Activated T-cell treated with anti-CD3 and anti-CD28 coated beads, Interleukin-2, amount 50 U/mL, for 48 hours (primary cell): ENCODE measurements around the gene QRSL1.
"Not testable (repeated sequence)": the region's sequence is repeated elsewhere in the genome, so short reads cannot be mapped to it uniquely, and the experiment has no call there.

Experiments
- DNase-seq, 2 experiments: peaks; one replicate each; pipeline ENCODE4 v3.0.0-alpha.2; 2020

QRSL1 gene

DNA sequence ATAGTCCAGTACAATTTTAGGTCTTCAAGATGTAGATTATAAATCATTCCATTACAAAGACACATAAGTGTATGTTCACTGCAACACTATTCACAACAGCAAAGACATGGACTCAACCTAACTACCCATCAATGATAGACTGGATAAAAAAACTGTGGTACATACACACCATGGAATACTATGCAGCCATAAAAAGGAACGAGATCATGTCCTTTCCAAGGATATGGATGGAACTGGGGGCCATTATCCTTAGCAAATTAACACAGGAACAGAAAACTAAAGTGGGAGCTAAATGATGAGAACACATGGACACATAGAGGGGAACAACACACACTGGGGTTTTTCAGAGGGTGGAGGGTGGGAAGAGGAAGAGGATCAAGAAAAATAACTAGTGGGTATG is 6.3 kb upstream of the QRSL1 start:
- no peak for DNase-seq

GRCh38 chr6:106626485-106626884 is 2.9 kb upstream of the QRSL1 start:
- DNase-seq: no peak

- DNase-seq: not testable (repeated sequence)
Measured at GRCh38 chr6:106627760-106628159, 1.6 kb upstream of the QRSL1 start.

- no peak for DNase-seq
Measured at GRCh38 chr6:106628658-106629102, 698 bp upstream of the QRSL1 start.

- DNase-seq: no peak
Measured at GRCh38 chr6:106629859-106630163, 433 bp downstream of the QRSL1 start.

- DNase-seq: no peak
Measured at GRCh38 chr6:106630366-106630765, 988 bp downstream of the QRSL1 start.

GRCh38 chr6:106631346-106631745 is 2.0 kb downstream of the QRSL1 start:
- no peak for DNase-seq

- no peak for DNase-seq
Measured at GRCh38 chr6:106634565-106634964, 5.2 kb downstream of the QRSL1 start.

DNA sequence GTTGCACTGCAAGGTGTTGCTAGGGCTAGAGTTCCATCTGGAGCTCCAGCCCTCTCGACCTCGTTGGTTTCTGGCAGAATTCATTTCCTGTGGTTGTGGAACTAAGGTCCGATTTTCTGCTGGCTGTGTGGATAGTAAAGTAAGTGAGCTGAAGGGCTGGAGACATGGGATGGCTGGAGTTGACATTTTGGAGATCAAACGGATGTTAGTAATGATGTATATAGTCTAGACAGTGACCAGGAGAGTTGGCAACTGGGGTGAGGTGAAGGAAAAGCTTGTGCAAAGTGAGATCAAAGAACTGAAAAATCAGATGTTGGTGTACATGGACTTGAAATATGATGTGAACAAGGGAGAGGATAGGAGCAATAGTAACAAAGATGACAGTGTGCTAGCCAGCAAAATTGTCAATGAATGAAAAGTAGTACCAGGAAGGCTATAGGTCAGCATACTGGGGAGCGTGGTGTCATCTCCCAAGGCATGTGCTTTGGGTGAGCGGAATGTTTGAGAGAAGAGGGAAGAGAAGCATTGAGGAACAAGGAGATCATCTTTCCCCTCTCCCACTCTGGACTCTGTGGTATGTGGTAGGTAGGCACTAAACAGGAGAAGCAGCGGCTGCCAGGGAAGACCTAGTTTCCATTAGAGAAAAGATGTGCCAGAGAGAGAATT is 7.8 kb downstream of the QRSL1 start:
- DNase-seq: no peak

DNA sequence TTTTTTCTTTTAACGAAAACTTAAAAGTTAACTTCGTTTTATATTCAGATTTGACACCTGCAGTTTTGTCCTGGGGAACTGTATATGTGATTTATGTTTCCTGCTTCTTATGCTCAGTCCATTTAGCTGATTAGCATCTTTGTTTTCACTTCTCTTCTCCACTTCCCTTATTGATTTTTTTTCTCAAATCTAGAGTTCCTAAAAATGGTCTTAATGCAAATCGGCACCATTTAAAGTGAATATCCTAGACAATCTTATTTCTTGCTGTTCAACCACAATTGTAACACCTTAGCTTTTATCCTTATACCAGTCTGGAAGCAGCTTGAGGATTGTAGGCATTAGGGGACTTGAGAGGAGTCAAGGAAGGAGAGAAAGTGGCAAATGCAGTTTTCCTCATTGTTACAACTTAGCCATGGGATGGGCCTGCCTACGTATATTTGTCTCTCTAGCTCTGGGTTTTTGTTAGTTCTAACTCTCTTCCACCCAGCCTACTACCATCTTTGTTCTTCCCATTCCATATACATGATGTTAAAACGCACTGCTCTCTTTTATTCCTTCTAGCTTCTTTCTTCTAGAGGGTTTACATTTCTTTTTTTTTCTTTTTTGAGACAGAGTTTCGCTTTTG is 8.5 kb downstream of the QRSL1 start:
- no peak for DNase-seq

DNA sequence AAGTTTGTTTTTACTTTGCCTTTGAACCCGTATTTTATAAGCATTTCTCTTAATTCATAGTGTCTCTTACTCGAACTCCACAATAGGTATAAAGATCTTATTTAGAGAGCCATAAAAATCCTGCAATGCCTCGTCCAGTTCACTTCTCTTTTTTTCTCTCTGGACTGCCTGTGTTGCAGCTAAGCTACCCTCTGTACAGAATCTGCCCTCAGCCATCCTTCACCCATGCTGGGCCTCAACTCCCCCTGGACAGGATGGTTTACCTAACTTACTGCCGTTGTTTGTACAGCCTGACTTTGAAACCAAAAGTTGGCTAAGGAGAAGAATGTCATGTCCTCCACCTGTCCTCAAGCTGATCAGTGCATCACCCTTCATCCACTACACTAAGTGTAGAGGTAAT is 10.4 kb downstream of the QRSL1 start:
- no peak for DNase-seq

DNA sequence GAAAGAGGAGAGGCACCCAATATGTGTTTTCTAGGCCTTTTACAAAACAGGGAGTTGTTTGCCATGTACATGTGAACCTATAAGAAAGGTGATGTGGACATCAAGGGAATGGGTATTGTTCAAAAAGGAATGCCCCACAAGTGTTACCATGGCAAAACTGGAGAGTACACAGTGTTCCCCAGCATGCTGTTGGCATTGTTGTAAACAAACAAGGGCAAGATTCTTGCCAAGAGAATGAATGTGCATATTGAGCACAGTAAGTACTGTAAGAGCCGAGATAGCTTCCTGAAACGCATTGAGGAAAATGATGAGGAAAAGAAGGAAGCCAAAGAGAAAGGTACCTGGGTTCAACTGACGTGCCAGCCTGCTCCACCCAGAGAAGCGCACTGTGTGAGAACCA is 13.1 kb downstream of the QRSL1 start:
- no peak for DNase-seq

DNA sequence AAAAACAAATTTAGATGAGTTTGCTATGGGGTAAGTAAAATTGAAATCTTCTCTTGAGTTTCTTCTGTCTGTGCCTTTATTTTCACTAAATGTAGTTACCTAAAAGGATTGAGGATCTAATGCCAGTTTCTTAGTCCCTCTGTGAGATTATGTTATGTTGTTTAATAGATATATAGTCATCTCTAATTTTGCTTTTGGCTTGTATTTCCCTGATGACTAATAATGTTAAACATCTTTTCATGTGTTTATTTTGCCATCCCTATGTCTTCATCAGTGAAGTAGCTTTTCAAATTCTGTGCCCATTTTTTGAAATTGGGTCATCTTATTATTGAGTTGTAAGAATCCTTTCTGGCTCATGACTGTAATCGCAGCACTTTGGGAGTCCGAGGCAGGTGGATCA is 13.7 kb downstream of the QRSL1 start:
- DNase-seq: no peak

DNA sequence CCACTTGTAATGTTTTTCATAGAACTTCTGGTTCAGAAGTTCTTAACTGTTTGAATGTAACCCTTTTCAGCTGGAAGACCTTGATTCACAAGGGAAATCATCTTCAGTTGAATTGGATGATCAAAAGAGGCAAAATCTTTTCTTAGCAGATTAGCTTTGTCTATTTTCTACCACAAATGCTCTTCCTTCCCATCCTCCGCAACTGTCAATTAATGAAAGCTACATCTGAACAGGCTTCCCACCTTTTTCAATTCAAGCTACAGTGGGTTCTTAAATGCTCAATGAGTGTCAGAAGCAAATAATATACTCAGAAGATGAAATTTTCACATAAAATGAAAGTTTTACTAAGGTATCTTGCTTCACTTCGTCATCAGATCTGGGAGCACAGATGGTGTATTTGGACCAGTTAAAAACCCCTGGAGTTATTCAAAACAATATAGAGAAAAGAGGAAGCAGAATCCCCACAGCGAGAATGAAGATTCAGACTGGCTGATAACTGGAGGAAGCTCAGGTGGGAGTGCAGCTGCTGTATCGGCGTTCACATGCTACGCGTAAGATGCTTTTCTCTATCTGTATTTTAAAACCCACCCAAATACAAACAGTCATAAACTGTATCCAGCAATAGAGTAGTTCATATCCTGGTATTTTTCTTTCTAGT is 19.4 kb downstream of the QRSL1 start:
- DNase-seq: no peak

DNA sequence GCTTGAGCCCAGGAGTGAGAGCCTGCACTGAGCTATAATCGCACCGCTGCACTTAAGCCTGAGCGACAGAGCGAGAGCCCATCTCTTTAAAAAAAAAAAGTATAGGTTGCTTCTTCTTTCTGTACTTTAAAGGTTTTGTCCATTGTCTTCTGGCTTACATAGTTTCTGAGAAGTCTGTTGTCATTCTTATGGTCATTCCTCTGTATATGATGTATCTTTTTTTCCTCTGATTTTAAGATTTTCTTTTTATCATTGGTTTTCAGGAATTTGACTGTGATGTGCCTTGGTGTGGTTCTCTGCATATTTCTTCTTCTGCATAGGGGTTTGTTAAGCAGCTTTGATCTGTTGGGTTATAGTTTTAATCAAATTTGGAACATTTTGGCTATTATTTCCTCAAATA is 29.1 kb downstream of the QRSL1 start:
- DNase-seq: no peak

- no peak for DNase-seq
Measured at GRCh38 chr6:106659859-106660258, 30.5 kb downstream of the QRSL1 start.

DNA sequence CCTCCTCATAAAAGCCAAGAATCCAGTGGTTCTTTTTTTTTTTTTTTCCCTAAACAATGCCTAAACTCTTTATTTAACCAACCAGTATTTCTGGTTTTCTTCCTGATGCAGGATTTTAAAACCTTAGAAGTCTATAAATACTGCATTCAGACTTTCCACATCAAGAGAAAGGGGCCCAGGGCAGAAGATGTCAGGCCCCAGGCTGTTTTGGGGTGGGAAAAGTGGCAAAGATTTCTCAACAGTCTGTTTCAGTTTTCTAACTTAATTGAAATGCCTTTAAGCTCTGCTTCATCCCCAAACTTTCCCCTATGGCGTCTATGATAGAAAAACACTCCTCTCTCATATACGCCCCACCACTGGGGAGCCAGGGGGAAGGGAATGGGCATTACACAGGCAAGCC is 33.1 kb downstream of the QRSL1 start:
- no peak for DNase-seq

- DNase-seq: no peak
Measured at GRCh38 chr6:106666282-106667021, 37.1 kb downstream of the QRSL1 start.

DNA sequence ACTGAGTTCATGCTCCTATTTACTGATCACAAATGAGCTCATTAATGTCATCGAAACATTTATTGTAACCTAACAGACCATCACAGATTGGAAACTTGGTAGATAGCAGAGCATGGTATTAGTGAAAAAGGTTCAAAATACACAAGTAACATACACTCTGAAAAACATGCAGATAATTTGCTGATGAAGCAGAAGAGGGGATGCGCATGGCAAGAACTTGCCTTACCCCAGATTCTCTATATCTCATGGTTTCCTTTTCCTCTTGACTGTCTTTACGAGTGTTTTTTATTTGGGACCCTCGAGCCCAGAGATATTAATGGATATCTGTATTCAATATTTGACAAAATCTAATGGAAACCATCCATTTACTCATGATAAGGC is 37.6 kb downstream of the QRSL1 start:
- DNase-seq: no peak

DNA sequence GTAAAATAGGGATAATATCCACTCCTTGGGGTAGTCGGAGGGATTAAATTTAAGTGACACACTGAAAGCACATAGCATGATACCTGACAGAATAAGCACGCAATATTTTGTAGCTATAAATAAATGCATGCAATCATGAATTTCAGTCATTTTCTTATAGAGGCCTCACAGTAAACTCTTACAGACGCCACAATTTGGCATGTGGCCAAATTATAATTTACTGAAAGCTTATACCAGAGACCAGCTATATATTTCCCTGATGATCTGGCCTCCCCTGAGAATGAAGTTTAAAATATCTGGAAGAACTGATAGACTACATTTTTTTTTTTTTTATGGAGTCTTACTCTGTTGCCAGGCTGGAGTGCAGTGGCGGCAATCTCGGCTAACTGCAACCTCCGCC is 40.9 kb downstream of the QRSL1 start:
- DNase-seq: no peak

GRCh38 chr6:106671651-106672050 is 42.3 kb downstream of the QRSL1 start:
- no peak for DNase-seq

- DNase-seq: no peak
Measured at GRCh38 chr6:106674541-106675229, 45.3 kb downstream of the QRSL1 start.

GRCh38 chr6:106677282-106677681 is 47.9 kb downstream of the QRSL1 start:
- DNase-seq: no peak
